Body of pancreas (tissue), 4 donors: ENCODE data around the gene ZNF302.

Experiments used
- POLR2A ChIP-seq, 3 donors: fragments of 450-650 bp; IDR thresholded peaks; one replicate each; pipeline ENCODE4 v1.6.1; 2016; ENCODE audit warnings: antibody characterized with exemption in 3 of 3, mild to moderate bottlenecking in 2 of 3
- TF ChIP-seq, protein P1 (sequence below), 7 experiments: fragments of 450-650 bp in 4 of 7; fragments of 200-600 bp in 3 of 7; sonication (generic) in 3 of 7; IDR thresholded peaks; one replicate each; pipeline ENCODE4 v1.5.1; 2016 to 2019; ENCODE audit warnings: antibody characterized with exemption in 7 of 7

DNA sequence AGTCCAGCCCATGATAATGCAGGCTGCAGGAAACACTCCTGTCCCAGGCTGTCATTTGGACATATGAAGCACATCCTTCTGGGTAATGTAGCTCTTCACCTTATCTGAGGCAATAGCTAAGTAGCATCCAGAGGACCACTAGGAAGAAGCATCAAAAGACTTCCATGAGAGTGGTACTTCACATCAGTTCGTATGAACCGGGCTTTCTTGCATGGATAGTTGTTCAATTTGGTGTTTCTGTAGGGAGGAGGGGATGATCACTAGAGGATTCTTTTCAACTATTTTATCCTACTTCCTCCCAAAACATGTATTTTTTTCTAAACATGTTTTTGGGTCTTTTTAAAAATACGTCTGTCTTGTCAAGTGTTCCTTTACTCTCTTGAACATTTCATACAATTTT lies 12.9 kb downstream of the ZNF302 start:
- TF ChIP-seq, protein P1, sequence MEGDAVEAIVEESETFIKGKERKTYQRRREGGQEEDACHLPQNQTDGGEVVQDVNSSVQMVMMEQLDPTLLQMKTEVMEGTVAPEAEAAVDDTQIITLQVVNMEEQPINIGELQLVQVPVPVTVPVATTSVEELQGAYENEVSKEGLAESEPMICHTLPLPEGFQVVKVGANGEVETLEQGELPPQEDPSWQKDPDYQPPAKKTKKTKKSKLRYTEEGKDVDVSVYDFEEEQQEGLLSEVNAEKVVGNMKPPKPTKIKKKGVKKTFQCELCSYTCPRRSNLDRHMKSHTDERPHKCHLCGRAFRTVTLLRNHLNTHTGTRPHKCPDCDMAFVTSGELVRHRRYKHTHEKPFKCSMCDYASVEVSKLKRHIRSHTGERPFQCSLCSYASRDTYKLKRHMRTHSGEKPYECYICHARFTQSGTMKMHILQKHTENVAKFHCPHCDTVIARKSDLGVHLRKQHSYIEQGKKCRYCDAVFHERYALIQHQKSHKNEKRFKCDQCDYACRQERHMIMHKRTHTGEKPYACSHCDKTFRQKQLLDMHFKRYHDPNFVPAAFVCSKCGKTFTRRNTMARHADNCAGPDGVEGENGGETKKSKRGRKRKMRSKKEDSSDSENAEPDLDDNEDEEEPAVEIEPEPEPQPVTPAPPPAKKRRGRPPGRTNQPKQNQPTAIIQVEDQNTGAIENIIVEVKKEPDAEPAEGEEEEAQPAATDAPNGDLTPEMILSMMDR (IDR thresholded peaks at IDR 0.05), result no peak
- no peak for TF ChIP-seq POLR2A (IDR thresholded peaks at IDR 0.05)
